Measurements from ENCODE around the gene GATB. TPM values are rescaled to one million over a fixed set of nuclear protein-coding genes. Genes with fewer than 3 reads are reported as not detected.

The GATB gene
- total RNA-seq, 1 donor from 2014 or later: 22.2 TPM

- DNase-seq (ENCODE audit: extremely low read depth, low read depth, low spot score): no peak
Observed at GRCh38 chr4:151624626-151625565, 135.9 kb downstream of the GATB start.

Measured in glomerular endothelial cell (primary cell).